Pancreas (tissue), 10 donors: ENCODE measurements around the gene AAK1. TPM values are rescaled to one million over a fixed set of nuclear protein-coding genes. Genes with fewer than 3 reads are reported as not detected.
"Not testable (repeated sequence)": the region's sequence is repeated elsewhere in the genome, so short reads cannot be mapped to it uniquely, and the experiment has no call there.

Experiments
- ATAC-seq, 4 donors: fragments of 200-7000 bp; cut with Tn5 transposase; one replicate each; pipeline versions ENCODE4 v1.8.0 to v1.9.1; 2020; ENCODE audit warnings: mild to moderate bottlenecking in 4 of 4, moderate library complexity in 4 of 4
- DNase-seq, 6 donors: peaks; one replicate each; pipeline ENCODE4 v3.0.0-alpha.2; 2020
- FAIRE-seq: peaks from 2 replicates; lab custom pipeline; 2012; peaks lifted over from hg19 to GRCh38; lab: Jason Lieb, UNC
- H3K27ac ChIP-seq, 4 donors: fragments of 200-600 bp; sonication (generic); 1 replicate in 3 of 4; 2 replicates in 1 of 4; pipeline versions ENCODE4 v1.5.0 to v1.8.0; 2020
- H3K27me3 ChIP-seq, 4 donors: fragments of 200-600 bp; one replicate each; pipeline ENCODE4 v1.8.0; 2021
- H3K36me3 ChIP-seq, 3 donors: fragments of 200-600 bp; sonication (generic) in 1 of 3; one replicate each; pipeline versions ENCODE4 v1.5.0 to v1.8.0; 2020 to 2021
- H3K4me1 ChIP-seq, 3 donors: fragments of 200-600 bp; one replicate each; pipeline ENCODE4 v1.8.0; 2021
- H3K4me3 ChIP-seq, 4 donors: fragments of 200-600 bp; sonication (generic) in 2 of 4; one replicate each; pipeline versions ENCODE4 v1.5.0 to v1.8.0; 2020 to 2021
- H3K9me3 ChIP-seq, 4 donors: fragments of 200-600 bp; one replicate each; pipeline ENCODE4 v1.8.0; 2021
- WGBS, 2 donors: extraction: QIAGEN DNeasy Blood & Tissue Kit; methylation state at CpG; one replicate each; pipeline ENCODE4 v1.1.7; 2013; 5-methylcytosine and 5-hydroxymethylcytosine counted together
- intact Hi-C, 3 donors: fragments of 100-400 bp; cut with DNase I; formaldehyde crosslinking; loops; one replicate each; pipeline versions ENCODE4 v1.11.1 to v1.14.2; 2022
- polyA plus RNA-seq, 2 donors: library from polyadenylated mRNA; stranded (reverse); fragments of 200-250 nt; gene quantifications; one replicate each; pipeline ENCODE4 v1.2.3, GENCODE V29; 2013
- total RNA-seq, 6 donors: library from RNA; stranded (reverse); fragmentation: NEBNext Ultra II Directional in 4 of 6; extraction: Animal tissue kit (Norgen Biotek cat#: 25700) in 4 of 6; gene quantifications; one replicate each; pipeline versions ENCODE4 v1.2.1 to v1.2.4, GENCODE V29; 2021 to 2023
- TF ChIP-seq, protein P1 (sequence below), 4 donors: fragments of 200-600 bp; sonication (generic) in 3 of 4; IDR thresholded peaks; one replicate each; pipeline versions ENCODE4 v1.5.0 to v1.8.0; 2021; ENCODE audit warnings: antibody characterized with exemption in 4 of 4
- donor health status: healthy with polysubstance abuse.
- donor health status: DM: no; HTN: no; CAD: no; lungs with moderate emphysema.
- donor health status: DM: no; HTN: no; CAD: no.
- donor health status: control.
- donor health status: control.
- donor health status: Bipolar disorder and iron deficiency.
- donor health status: DM: yes; HTN: yes; CAD: no.
- donor health status: DM: no; HTN: no; CAD: no.
- donor health status: DM: no; HTN: no; CAD: no.
- donor health status: DM: yes; HTN: yes; CAD: no.

The AAK1 gene
- total and polyA plus RNA-seq, 8 donors = 20.6 to 45.1 (median 32.5) TPM

DNA sequence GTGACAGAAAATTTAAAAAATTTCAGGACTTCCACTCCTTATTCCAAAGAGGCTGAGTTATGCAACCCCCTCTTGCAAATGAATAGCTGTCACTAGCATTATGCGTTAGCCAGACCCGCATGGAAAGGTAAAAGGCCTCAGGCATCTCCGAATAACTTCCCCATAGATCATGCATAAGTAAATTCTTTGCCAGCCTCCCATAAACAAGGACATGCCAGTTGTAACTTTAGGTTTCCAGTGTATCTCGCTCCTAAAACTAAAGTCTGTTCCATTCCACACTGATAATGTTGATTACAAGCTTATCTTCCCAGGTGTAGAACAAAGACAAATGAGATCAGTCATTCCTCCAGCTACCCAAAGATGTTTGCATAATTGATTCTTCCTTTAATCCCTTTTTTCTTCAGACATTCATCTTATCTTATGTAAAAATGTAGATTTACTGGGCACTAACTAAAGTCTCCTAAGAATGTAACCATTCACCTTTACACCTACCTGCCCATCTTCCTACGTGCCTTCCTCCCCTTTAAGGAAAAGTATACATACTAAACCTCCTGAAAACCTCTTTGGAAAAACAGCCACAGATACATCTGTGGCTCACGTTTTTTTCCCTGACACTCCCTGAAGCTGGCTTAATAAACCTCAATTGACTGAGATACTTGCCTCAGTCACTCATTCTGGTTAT is 192.7 kb downstream of the AAK1 start:
- FAIRE-seq = no peak
- 77 to 85% methylated on average over 6 of the region's 6 CpGs for whole genome bisulfite sequencing, 2 donors

DNA sequence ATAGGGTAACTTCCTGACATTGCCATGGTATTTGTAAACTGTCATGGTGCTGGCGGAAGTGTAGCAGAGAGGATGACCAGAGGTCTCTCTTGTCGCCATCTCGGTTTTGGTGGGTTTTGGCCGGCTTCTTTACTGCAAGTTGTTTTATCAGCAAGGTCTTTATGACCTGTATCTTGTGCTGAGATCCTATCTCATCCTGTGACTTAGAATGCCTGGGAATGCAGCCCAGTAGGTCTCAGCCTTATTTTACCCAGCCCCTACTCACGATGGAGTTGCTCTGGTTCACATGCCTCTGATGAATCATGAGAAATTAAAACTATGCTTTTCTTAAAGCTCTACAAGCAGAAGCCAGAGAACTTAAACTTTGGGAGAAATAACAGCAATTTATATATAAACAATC is 193.6 kb downstream of the AAK1 start:
- TF ChIP-seq, protein P1, sequence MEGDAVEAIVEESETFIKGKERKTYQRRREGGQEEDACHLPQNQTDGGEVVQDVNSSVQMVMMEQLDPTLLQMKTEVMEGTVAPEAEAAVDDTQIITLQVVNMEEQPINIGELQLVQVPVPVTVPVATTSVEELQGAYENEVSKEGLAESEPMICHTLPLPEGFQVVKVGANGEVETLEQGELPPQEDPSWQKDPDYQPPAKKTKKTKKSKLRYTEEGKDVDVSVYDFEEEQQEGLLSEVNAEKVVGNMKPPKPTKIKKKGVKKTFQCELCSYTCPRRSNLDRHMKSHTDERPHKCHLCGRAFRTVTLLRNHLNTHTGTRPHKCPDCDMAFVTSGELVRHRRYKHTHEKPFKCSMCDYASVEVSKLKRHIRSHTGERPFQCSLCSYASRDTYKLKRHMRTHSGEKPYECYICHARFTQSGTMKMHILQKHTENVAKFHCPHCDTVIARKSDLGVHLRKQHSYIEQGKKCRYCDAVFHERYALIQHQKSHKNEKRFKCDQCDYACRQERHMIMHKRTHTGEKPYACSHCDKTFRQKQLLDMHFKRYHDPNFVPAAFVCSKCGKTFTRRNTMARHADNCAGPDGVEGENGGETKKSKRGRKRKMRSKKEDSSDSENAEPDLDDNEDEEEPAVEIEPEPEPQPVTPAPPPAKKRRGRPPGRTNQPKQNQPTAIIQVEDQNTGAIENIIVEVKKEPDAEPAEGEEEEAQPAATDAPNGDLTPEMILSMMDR (IDR thresholded peaks at IDR 0.05) = no peak
- WGBS, 2 donors = 86 to 87% methylated on average over 5 of the region's 5 CpGs
- H3K27me3 ChIP-seq = no peaks in the 10 kb centered on the region
- no peak overlapping the region for H3K4me3 ChIP-seq
- FAIRE-seq (no peak), ATAC-seq (no peak), DNase-seq (no peak)
- no peak overlapping the region for H3K27ac ChIP-seq
- no peaks in the 10 kb centered on the region for H3K4me1 ChIP-seq
- H3K36me3 ChIP-seq = no peaks in the 10 kb centered on the region
- intact Hi-C loops = no loop called here
- H3K9me3 ChIP-seq = no peaks in the 10 kb centered on the region

More for the DNA sequence above, 192.7 kb downstream of the AAK1 start:
- H3K4me3 ChIP-seq = no peak overlapping the region
- no peak for ATAC-seq
- H3K27me3 ChIP-seq = no peaks in the 10 kb centered on the region
- TF ChIP-seq, protein P1 (IDR thresholded peaks at IDR 0.05) = no peak
- H3K4me1 ChIP-seq = no peaks in the 10 kb centered on the region
- H3K36me3 ChIP-seq = no peaks in the 10 kb centered on the region
- H3K9me3 ChIP-seq = no peaks in the 10 kb centered on the region
- no peak for DNase-seq
- no peak overlapping the region for H3K27ac ChIP-seq
- intact Hi-C loops = no loop called here

DNA sequence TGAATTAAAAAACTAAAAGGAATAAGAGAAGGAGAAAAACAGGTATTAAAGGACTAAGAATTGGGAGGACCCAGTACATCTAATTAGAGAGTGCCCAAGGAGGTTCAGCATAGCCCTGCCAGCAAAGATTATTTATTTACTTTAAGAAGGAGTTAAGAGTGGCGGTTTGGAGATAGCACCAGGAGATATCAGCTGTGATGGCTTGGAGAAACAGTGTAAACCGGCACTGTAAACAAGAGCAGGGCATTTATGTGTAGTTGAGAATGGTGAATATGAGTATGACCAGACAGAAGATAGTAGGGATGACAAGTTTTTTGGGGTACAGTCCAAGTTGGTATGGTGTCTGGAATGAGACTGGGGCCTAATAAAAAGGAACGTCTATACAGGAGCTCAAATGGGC is 199.9 kb downstream of the AAK1 start:
- ATAC-seq, H3K36me3 ChIP-seq, H3K27ac ChIP-seq, H3K27me3 ChIP-seq, H3K4me3 ChIP-seq, intact Hi-C loops, FAIRE-seq, H3K9me3 ChIP-seq, DNase-seq, H3K4me1 ChIP-seq: not testable (repeated sequence)
- WGBS, 2 donors = 50 to 53% methylated on average over 3 of the region's 3 CpGs

GRCh38 chr2:69439499-69439898 is 204.0 kb downstream of the AAK1 start:
- H3K9me3 ChIP-seq, H3K27me3 ChIP-seq, H3K27ac ChIP-seq, FAIRE-seq, DNase-seq, H3K4me3 ChIP-seq, ATAC-seq, H3K36me3 ChIP-seq: not testable (repeated sequence)
- H3K4me1 ChIP-seq = peaks cover 0 to 11% (median 3%) of the 10 kb centered on the region in 3 donors
- WGBS, 2 donors = 97 to 98% methylated on average over 2 of the region's 2 CpGs
- intact Hi-C loops = loop anchor here in 1 of 3 donors (10.0 kb wide), 1 partner anchor 55 kb away; the partner anchor contains the start of gene GFPT1

DNA sequence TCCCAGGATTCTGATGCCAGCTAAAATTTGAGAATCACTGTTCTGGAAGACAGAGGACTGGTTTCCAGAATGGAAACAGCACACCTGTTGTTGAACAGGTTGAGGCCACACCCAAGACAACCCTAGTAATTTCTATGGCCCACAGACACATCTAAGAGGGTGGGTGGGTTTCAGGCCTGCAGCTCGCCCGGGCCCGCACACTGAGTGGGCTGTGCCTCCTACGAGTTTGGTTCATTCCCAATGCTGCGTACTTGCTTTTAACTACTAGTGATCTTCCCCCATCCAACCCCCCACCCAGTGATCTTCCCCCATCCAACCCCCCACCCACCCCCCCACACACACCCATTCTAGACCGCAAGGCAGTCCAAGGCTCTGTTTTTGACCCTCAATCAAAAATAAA is 205.0 kb downstream of the AAK1 start:
- Histone ChIP-seq H3K27ac (peak overlapping the region in 1 of 4 donors; percentile 99), H3K4me1 (peaks cover 0 to 11% (median 3%) of the 10 kb centered on the region in 3 donors), H3K36me3 (no peaks in the 10 kb centered on the region), H3K9me3 (no peaks in the 10 kb centered on the region), H3K27me3 (no peaks in the 10 kb centered on the region), H3K4me3 (no peak overlapping the region)
- TF ChIP-seq, protein P1 (IDR thresholded peaks at IDR 0.05) = no peak
- intact Hi-C loops = loop anchor here in 1 of 3 donors (10.0 kb wide), 1 partner anchor 54 kb away; the partner anchor contains the start of gene GFPT1
- FAIRE-seq = no peak
- 96 to 99% methylated on average over 6 of the region's 6 CpGs for WGBS, 2 donors
- DNase-seq = no peak
- no peak for ATAC-seq

GRCh38 chr2:69437751-69438154 is 205.8 kb downstream of the AAK1 start:
- Histone ChIP-seq H3K4me1 (peaks cover 0 to 11% (median 3%) of the 10 kb centered on the region in 3 donors), H3K27ac (peak overlapping the region; percentile 87 to 99 (median 96)), H3K36me3 (no peaks in the 10 kb centered on the region), H3K4me3 (peak overlapping the region; percentile 78 to 86 (median 82)), H3K27me3 (no peaks in the 10 kb centered on the region), H3K9me3 (no peaks in the 10 kb centered on the region)
- WGBS, 2 donors = 33 to 35% methylated on average over 7 of the region's 7 CpGs
- TF ChIP-seq, protein P1 (IDR thresholded peaks at IDR 0.05) = no peak
- FAIRE-seq (no peak), DNase-seq (peak in 3 of 6 donors; percentile 36 to 60 (median 51)), ATAC-seq (peak; percentile 42 to 60 (median 54))
- intact Hi-C loops = loop anchor here in 1 of 3 donors (10.0 kb wide), 1 partner anchor 53 kb away; the partner anchor contains the start of gene GFPT1
